ENCODE data around the gene THRB.

GRCh38 chr3:24157106-24157505 is 337.5 kb downstream of the THRB start:
- TF ChIP-seq EZH2phosphoT487 (IDR thresholded peaks at IDR 0.05; ENCODE audit: insufficient read depth, low read depth), result no peak
- no peak for TF ChIP-seq EZH2 (IDR thresholded peaks at IDR 0.05; ENCODE audit: insufficient read depth, poor library complexity, severe bottlenecking)

Measured in GM23248 (cell line).